Measurements from ENCODE around the gene NAT9.

NAT9 gene

DNA sequence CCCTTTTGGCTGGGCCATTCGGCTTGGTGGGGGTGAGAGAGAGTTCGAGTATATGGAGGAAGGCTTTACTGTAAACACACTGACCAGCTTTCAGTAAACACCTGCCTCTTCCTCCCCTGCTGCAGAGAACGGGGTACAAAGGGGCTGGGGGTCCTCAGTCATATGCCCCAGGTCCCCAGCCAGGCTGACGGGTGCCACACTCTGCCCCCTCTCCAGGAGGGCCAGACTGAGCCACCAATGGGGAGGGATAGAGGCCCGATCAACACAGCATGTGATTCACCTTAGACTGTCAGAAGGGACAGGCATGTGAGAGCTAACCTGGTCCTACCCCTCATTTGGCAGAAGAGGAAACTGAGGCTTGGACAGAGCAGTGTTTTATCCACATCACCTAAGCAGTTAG is 14.7 kb downstream of the NAT9 start:
- DNase-seq (ENCODE audit: low read depth) = no peak

DNA sequence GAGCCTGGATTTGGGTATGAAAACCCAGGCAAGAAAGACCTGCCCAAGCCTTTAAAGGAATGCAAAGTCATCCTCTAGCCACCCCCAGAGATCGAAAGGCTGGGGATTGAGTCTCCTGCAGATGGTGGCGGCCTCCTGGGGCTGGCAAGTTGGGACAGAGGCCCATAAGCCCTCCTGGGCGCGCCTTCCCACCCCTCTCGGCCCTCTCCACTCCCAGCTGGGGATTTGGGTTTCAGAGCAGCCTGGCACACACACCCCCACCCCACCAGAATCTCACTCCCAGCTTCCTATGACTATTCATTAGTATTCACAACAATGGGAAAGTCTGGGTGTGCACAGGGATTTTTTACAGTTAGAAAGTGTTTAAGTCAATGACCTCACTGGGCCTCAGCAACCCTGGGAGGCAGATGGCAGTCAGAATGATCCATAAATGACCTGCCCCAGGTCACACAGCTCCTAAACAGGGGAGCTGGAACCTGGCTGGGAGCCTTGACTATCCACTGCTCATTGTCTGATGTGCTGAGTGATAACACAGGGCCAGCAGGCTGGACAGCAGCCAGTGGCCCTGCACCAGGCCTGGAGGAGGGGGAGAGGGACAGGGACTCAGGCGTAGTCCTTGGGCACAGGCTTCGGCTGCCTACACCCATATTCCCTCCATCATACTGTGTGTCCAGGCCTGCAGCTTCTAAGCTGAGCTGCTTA is 15.6 kb downstream of the NAT9 start:
- DNase-seq (ENCODE audit: low read depth) = no peak

DNA sequence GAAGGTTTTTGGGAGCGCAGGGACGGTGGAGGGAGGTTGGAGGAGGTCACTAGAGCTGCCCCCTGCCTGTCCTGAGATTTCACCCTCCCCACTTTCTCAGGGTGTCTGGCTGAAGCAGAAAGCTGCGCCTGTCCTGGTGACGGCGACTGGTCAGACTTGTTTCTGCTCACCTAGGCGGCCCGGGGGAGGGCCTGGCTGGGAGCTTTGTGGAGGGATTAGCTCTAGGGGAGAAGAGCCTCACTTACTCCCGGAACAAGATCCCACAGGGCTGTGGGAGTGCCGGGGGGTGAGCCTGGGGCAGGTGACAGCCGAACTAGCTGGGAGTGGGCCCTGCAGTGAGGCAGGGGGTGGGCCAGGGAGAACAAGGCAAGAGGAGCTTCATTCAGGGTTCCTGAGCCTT is 16.2 kb downstream of the NAT9 start:
- DNase-seq (ENCODE audit: low read depth) = no peak

DNA sequence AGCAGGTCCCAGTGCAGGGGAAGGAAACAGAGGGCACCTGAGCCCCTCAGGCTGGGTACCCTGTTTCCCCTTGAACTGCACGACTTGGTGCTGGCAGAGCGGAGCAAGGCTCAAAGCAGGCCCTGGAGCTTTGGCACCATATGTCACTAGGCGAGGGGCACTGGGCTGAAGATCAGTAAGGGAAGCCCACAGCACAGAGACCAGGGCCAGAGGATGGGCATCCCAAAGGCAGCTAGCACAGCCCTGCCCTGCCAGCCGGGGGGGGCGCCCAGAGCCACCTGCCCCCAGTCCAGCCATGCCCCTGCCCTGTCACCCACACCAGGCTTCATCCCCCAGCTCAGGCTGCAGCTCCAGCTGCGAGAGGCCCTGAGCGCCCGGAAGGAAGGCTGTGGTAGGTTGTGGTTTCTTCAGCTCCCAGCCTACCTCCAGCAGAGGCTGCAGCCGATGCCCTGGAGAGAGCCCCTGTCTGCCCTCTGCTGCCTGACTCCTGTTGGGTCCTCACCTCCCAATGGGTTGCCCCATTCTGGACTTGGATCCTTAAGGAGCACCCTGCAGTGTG is 16.8 kb downstream of the NAT9 start:
- DNase-seq (ENCODE audit: low read depth) = no peak

DNA sequence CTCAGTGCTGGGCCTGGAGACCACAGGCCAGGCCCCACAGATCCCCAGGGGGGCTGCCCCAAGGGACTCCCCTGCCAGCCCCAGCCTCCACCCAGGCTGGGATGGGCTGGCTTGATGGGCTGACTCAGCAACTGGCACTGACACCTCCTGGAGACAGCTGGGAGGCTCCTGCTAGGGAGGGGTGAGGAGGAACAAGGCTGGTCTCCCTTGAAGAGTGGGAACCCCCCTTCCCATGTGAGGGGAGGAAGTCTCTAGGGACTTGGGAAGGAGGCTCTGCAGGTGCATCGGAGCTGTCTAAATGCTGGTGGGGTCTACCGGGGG is 17.3 kb downstream of the NAT9 start:
- DNase-seq (ENCODE audit: low read depth) = no peak

DNA sequence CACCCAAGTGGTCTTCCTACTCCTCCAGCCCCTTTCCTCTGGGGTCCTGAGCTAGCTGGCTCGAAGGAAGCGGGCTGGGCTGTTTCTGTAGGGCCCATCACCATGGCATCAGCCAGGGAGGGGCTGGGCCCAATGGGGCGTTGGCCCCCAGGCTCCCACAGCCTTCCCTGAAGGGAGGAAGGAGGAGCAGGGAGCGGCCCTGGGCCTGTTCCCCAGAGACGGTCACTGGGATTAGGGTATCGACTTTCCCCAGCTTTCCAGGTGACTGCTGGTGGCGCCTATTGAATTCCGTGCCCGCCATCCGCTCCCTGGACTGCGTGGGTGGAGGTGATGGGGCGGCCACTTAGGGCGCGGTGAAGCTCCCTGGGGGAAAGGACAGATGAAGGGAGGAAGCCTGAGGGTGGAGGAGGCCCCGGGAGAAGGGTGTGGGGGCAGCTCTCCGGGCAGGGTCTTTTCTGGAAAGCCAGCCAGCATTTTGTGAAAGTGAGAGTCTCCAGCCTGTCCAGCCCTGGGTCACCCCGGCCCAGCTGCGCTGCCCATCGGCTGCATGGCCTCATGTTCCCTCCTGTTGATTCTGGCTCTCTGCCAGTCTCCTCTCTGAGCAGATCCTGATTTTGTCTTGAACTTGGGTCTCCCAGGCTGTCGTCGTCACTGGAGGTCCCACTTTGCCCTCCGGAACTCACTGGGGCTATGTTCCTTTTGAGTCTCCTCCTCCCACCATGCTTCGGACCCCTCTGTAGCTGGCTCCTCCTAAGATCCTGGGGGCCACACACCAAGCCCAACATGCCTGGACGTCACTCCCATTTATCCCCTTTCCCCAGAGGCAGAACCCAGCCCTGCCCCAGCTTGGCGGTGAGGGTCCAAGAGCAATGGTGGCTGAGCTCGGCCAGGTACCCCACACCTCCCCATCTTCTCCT is 18.0 kb downstream of the NAT9 start:
- no peak for DNase-seq (ENCODE audit: low read depth)

DNA sequence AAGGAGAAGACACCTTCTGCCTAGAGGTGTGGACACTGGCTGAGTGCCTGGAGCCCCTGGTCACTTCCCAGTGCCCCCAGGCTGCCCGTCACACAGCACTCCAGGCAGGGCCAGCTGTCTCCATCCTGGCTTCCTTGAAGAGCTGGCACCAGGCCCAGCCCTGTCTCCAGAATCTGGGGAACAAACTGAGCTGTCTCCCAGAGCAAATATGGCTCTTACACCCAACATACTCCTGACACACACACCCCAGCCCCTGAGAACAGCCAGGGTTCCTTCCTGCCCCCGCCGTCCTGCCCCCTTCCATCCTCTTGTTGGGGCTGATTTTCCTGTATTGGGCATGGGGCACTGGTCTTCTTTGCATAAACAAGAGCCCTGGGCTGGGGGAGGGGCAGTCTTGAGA is 18.6 kb downstream of the NAT9 start:
- DNase-seq (ENCODE audit: low read depth) = no peak

DNA sequence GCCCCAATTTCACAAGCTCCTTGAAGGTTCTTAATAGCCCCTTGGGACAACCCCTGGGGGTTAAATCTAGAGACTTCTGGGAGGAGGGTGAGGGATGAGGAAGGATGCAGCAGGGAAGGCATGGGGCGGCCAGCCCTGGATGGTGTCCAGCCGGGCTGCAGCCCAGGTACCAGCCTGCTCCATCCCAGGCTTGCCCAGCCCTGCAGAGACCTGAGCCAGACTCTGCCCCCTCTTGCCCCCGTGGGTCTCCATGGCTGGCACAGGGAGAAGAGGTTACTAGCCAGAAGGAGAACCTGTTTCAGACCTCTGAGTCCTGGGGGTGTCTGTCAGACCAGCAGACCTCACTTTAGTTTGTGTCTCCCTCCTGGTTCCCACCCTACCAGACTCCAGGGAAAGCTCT is 19.3 kb downstream of the NAT9 start:
- DNase-seq (ENCODE audit: low read depth) = no peak

DNA sequence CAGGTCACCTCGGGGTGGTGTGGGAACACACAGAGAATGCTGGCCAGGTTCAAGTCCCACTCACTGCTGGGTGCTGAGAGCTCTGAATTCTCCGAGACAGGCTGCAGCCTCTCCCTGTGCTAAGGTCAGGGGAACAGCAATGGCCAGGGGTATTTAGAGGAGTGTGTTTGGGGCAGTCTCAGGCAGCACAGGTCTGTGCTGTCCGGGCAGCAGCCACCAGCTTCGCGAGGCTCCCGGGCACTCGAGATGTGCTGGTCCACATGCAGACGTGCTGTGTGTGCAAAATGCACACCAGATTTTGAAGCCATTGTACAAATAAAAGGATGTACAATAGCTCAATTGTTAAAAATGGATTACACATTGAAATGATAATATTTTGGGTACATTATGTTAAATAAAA is 20.6 kb downstream of the NAT9 start:
- DNase-seq (ENCODE audit: low read depth) = no peak

DNA sequence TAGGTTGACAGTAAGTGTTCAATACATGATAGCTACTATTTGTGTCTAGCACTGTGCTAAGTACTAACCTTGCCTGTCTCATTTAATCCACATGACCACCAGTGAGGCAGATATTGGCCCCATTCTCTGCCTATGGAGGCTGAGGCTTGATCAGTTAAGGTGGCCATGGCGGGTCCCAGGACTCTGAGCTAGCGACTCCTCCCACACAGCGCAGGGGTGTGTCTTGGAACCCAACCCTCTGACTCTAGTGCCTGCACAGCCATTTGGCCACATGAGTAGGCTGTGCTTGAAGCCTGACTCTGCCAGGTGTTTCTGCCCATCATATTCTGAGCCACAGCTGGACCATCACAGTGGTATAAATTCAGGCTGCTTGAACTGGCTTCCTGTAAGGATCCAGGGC is 21.3 kb downstream of the NAT9 start:
- DNase-seq (ENCODE audit: low read depth) = no peak

DNA sequence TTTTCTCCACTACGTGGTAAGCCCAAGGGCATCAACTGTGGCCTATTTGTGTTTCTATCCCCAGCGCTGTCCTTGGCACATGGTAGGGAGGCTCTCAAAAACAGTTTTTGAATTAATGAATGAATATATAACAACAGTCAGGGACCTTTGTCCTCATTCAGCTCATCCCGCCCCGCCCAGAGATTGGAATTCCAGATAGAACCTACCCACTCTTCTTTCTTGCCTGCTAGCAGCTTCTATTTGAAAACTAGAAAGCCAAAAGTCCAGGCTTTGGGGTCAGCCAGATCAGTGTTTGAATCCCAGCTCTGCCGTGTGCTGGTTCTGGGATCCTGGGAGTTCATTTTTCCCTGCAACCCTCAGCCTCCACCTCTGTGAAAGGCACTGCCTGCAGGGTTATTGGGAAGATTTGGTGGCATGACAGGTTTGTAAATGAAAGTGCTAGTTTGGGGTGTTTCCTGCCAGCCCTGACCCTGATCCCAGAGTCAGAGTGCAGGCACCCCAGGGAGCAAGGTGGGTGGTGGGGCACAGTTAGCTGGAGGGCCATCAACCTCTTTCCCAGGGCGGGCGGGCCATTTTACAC is 23.2 kb downstream of the NAT9 start:
- DNase-seq (ENCODE audit: low read depth) = no peak

DNA sequence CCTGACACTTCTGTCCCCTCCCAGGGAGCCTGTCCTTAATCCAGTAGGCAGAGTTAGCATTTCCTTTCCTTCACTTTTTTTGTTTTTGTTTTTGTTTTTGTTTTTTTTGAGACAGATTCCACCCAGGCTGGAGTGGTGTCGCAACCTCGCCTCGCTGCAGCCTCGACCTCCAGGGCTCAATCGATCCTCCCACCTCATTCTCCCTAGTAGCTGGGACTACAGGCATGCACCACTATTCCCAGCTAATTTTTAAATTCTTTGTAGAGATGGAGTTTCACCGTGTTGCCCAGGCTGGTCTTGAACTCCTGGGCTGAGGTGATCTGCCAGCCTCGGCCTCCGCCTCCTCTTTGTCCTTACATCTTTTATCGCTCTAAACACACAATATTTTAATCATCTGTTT is 23.7 kb downstream of the NAT9 start:
- DNase-seq (ENCODE audit: low read depth) = no peak

DNA sequence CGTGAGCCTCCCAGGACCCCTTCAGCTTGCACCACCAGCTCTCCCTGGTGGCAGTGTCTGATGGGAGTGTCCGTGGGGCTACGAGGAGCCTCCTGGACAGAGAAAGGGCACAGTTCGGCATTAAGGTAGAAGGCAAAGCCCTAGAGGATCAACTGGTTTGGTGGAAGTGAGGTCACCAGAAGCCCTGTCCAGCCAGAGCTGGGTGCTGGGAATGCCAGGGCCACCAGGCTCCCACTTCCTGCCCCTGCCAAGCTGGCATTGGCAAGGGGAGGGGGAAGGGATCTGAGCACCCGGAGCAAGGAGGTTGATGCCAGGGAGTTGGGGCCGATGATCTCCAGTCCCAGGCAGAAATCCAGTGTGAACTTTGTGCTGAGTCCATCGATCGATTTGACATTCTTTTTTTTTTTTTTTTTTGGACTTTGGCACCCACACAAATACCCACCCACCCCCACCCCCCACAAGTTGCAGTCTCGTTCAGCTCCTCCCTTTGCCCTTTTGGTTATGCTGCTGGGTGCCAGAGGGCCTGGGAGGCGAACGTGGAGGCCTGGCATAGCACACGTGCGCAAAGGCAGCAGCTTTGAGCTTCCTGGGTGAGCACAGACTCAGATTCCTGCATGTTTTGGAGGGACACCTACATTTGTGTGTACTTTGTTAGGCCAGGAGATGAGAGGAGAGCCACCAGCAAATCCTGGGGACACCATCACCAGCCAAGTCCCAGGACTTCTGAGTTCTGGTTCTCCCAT is 25.6 kb downstream of the NAT9 start:
- no peak for DNase-seq (ENCODE audit: low read depth)

DNA sequence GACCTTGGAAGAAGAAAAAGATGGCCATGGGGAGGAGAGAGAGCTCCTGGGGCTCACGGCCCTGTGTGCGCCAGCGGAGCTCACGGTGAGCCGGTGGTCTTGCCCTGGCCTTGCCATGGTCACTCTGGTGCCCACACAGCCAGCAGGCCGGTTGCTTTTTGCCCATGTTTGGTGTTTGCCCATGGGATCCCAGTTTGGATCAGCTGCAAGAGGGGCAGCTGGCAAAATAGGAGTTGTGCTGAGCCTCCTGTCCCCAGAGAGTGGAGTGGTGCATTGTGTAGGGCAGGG is 26.2 kb downstream of the NAT9 start:
- DNase-seq (ENCODE audit: low read depth) = no peak

DNA sequence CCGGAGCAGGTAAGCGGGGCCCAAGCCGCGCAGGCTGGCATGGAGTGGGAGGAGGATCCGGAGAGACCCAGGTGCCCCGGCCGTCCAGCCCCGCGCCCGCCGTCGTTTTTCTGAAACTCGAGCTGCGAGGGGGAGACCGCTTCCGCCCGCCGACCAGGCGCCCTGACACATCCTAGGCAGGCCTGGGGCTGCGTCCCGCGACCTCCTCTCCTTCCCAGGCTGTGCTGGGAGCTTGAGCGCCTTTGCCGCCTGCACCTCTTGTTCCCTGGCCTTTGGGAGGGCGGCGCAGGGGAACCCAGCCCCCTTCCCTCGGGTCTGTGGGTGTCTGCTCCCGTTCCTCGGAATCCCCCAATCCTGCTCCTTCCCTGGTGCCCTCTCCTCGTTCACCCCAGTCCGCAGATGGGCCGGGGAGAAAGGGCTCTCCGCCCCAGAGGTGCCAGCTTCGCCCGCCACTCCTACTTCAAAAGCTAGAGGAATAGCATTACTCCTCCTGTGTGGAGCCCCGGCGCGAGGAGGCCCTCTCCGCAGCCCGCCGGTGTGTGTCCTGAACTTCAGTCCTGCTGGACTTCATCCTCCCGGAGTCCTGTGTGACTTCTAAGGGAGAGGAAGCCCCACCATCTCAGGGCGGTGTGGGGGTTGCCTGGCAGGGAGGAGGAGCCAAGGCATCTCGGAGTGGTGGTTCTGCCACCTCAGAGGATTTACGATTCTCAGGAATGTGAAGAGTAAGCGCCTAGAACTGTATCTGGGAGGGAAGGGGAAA is 26.7 kb downstream of the NAT9 start:
- DNase-seq (ENCODE audit: low read depth) = no peak

DNA sequence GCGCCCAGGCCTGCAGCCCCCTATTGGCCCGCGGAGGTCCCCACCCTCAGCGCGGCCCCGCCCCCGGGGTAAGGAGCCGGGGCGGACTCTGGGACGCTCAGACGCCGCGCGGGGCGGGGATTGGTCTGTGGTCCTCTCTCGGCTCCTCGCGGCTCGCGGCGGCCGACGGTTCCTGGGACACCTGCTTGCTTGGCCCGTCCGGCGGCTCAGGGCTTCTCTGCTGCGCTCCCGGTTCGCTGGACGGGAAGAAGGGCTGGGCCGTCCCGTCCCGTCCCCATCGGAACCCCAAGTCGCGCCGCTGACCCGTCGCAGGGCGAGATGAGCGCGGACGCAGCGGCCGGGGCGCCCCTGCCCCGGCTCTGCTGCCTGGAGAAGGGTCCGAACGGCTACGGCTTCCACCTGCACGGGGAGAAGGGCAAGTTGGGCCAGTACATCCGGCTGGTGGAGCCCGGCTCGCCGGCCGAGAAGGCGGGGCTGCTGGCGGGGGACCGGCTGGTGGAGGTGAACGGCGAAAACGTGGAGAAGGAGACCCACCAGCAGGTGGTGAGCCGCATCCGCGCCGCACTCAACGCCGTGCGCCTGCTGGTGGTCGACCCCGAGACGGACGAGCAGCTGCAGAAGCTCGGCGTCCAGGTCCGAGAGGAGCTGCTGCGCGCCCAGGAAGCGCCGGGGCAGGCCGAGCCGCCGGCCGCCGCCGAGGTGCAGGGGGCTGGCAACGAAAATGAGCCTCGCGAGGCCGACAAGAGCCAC is 27.4 kb downstream of the NAT9 start, which contains the start of gene NHERF1:
NHERF1 (plus strand) TSS at position 100 of the 750 bp plus-strand sequence; CDS start at position 319, 219 bp downstream.
- DNase-seq (ENCODE audit: low read depth) = peak; percentile 62

DNA sequence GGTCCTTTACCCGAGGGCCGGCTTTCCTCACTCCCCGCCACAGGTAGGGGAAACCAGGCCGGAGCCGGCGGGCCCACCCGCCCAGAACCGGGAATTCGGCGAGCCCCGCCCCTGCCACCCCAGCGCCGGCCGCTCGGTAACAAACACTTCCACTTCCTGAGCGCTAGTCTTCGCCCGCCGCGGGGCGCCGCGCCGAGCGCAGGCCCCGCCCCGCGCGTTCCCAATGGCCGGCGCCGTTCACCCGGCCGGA is 27.9 kb downstream of the NAT9 start:
- DNase-seq (ENCODE audit: low read depth) = no peak

DNA sequence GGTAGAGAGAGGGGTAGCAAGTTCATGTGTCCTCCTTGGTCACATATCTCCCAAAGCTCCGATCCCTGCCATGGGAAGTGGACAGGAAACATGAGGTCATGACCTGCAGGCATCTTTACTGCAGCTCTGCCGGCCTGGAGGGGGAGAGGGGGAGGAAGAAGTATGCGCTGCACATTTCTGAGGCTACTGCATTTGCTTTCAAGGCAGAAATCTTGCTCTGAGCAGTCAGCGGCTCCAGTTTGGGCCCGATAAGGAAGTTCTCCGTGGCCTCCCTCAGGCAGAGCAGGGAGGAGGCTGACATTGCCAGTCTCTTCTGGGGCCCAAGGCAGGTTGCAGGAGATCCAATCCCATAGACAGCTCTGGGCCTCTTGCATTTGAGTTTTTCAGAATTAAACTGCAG is 29.2 kb downstream of the NAT9 start:
- DNase-seq (ENCODE audit: low read depth) = no peak

DNA sequence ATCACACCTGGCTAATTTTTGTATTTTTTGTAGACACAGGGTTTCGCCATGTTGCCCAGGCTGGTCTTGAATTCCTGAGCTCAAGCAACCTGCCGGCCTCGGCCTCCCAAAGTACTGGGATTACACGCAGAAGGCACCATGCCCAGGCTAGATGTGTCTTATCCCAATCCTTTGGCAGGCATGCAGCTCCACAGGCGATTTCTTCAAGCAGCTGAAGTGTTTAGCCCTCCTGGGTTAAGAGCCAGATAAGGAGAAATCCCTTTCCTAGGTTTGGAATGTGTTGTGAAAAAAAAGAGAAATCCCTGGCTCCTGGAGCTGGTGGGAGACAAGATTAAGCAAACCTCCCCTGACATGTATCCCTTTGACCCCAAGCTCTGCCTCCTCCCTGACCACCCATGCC is 29.8 kb downstream of the NAT9 start:
- DNase-seq (ENCODE audit: low read depth) = no peak

DNA sequence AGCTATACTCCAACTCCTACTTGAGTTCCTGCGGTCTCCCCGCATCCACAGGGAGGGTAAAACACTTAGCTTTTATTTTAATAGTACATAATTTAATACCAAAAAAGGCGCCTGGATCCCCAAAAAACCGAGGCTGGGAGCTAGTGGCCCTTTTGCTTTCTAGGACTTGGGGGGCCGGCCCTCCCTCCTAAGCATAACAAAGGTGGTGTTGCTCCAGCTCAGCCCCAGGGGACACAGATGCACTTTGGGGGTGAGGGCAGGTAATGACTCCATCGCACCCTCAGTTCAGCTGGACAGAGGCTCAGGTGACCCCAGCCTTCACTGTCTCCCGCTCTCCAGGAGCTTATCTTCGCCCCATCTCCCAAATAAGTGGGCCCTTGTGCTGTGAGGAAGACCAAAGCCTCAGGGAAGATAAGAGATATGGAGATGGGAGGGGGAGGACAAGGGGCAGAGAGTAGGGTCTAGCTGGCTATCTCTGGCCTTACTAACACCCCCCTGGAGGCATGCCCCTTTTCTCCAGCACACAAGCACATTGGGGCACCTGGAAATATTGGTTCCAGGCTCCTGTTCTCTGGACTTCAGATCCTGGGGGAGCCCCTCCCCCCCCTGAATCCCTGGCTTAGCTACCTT is 30.5 kb downstream of the NAT9 start:
- DNase-seq (ENCODE audit: low read depth) = no peak
